DMS 273 treated with DMSO at 0.1 percent for 48 hours (cell line): Measurements from ENCODE around the gene RAP1A.

Experiments
- DNase-seq: peaks from one replicate; lab custom pipeline; 2025; lab: John Stamatoyannopoulos, UW

Gene RAP1A

DNA sequence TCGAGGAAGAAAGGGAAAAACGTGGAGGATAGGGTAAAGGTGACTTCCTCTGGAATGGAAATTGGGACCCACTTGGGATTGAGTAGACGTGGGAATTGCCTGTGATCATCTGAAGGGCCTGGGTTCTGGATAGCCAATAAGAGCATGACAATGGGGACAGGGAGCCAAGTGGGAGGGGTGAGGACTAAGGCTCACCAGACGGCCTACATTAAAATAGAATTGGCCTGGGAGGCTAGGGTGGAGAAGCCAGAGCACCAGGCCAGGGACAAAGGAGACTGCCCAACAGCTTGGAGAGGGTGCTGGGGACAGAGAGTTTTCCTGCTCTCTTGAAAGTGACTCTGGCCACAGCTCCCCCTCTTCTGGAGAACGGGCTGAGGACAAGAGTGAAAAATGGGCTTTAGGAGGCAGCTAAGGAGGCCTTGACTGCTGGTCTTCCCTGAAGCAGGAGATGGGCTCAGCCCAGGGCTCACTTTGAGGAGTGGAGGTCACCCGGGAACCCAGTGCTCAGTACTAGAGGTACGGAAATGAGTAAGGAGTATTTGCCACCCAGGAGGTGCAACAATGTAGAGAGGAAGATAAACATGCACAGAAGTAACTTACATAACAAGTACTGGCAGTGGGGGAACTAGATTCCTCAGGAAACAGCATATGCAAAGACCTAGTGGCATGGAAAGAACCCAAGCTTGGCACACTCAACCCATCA, 100.8 kb downstream of the RAP1A start:
- DNase-seq, result no peak

GRCh38 chr1:111720977-111721786, 101.6 kb downstream of the RAP1A start:
- DNase-seq, result no peak

GRCh38 chr1:111723091-111723806, 103.7 kb downstream of the RAP1A start:
- DNase-seq, result no peak

DNA sequence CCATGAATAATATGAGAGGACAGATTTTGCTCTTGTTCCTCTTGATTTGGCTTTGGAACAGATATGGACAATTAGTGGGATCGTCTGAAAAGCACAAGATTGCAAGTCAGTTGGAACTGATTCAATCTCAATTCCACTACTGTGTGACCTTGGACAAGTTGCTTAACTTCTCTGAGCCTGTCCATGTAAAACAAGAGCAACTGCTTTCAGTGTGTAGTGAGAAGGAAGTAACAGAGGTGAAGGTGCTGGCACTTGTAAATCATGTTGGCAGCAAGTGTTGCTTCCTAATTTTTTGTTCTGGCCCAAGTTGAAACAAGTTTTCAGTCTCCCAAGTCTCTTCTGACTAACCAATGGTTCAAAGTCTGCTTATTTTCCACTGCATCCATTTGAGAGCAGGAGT, 104.3 kb downstream of the RAP1A start:
- no peak for DNase-seq

GRCh38 chr1:111725192-111725591, 105.6 kb downstream of the RAP1A start:
- DNase-seq, result peak; percentile 9

DNA sequence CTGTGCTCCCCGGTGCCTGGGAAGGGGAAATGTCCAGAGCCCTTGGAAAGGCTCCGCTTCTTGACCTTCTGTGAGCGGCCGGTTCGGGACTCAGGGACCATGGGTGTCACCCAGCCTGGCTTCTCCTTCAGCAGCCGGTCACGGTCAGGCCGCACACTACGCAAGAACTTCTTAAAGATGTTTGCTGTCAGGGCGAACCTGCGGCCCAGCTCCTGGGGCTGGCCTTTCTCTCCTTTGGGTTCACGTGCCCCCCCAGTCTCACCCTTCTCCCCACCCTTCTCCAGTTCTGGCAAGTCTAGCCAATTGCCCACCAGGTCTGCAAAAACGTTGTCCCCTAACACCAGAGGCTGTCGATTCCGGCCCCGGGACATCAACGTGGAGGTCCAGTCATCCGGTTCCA, 107.5 kb downstream of the RAP1A start:
- DNase-seq, result no peak

DNA sequence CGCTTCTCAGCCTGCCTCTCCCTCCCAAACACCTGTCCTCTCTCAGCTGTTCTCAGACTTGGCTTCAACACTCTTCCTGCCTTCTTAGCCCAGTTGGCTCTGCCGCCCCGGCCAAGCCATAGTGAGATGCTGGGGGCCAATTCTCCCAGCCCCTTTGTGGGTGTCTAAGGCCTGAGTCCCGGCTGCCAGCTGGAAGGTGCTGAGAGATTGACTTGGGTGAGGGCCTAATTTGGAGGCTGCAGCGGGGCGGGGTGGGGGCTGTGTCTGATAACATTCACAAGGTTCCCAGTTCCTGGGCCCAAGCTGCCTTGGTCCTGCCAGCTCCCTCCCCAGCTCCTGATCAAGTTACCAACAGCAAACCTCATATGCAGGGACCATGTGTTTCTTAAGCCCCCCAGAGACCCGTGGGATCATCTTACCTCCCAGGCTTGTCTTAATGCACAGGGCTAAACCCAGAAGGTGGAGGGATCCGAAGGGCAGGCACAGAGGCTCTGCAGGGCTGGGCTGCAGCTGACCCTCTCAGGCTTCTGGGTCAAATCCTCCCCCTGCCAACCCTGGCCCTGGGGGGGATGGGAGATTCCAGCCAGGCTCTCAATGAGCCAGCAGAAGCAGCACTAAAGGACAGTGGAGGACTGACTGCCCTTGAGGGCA, 109.8 kb downstream of the RAP1A start:
- peak; percentile 94 for DNase-seq

- DNase-seq, result no peak
Observed at GRCh38 chr1:111729946-111730681, 110.5 kb downstream of the RAP1A start.

DNA sequence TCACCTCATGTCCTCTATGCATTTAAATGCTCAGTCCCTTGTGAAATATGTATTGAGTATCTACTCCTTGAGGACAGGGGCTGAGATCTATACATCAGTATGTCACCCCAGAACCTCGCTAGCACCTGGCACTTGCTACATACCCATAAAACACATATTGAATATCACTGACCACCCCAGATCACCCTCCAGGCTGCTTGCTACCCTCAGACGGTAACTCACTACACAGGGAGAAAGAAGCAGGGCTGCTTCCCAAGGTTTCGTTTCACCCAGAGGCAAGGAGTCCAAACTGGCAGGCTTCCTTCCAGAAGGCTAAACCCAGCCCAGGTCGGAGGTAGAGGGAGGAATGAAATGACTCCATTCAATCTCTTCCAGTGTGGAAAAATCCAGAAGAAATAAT, 111.1 kb downstream of the RAP1A start:
- DNase-seq, result no peak

- DNase-seq, result no peak
Observed at GRCh38 chr1:111731956-111732355, 112.4 kb downstream of the RAP1A start.

DNA sequence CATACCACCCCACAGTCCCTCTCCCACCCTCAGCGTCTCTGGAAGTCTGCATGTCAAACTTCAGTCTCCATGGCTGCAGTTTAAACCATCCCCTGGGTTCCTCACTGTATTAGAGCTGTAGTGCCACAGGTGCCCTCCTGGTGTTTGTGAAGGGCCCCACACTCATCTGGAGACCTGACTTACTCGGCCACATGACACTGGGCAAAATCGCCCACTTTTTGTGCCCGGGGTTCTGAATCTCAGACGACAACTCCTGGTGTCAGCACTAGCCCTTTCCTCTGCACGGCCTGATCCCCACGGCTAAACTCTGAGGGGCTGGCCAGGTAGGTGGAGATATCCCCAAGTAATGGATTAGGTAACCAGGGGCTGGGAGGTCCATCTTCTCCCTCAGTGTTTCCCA, 113.1 kb downstream of the RAP1A start:
- no peak for DNase-seq

GRCh38 chr1:111733183-111733991, 113.8 kb downstream of the RAP1A start:
- peak; percentile 46 for DNase-seq

DNA sequence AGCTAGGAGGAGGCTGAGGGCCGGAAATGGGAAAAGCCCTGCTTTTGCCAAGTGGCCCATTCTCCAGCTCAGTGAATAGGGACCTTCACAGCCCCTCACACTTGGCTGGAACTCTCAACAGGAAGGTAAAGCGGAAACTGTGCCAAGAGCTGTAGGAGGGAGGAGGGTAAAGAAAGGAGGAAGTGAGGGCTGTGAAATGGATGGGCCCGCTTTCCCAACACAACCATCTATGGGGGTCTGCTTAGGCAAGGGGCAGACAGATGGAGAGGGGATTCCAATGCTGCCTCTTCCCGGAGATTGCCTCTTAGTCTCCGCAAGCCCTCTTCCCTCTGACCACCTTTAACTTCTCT, 114.4 kb downstream of the RAP1A start:
- DNase-seq, result no peak

- DNase-seq, result no peak
Observed at GRCh38 chr1:111734426-111734825, 114.8 kb downstream of the RAP1A start.

GRCh38 chr1:111734856-111735255, 115.3 kb downstream of the RAP1A start:
- no peak for DNase-seq

- DNase-seq, result no peak
Observed at GRCh38 chr1:111735321-111735720, 115.7 kb downstream of the RAP1A start.

- DNase-seq, result peak; percentile 96
Observed at GRCh38 chr1:111735858-111736544, 116.4 kb downstream of the RAP1A start.

DNA sequence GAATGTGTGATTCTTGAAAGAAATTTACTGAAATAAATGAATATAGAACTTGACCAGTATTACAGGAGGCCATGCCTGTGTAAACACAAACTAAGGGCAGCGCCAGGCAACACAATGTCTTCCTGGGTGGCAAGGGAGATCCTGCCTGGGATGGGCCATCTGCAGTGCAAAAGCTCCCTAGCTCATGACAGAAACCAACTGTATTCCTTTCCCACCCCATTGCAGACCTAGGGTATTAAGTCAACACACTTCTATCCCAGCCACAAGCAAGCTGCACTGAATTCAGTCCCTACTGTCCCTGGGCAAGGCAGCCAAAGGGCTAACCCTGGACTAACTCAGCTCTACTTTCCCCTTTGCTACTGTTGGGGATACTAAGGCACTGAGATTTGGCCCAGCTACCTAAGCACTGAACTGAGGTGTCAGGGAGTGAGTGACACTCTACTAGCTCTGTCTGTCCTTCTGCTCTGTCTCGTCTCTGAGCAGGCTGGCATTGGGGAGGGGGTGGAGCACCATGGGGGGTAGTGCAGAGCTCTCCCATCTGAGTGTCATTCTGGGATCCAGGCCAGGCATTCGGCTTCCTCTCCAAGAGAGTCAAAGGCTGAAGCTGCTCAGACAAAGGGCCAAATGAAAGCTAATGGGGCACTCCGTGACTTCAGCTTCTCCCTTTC, 117.1 kb downstream of the RAP1A start:
- DNase-seq, result peak; percentile 41

GRCh38 chr1:111737216-111738132, 117.9 kb downstream of the RAP1A start:
- DNase-seq, result no peak
